HepG2 (cell line): ENCODE results near the gene CD7. TPM values are rescaled to one million over a fixed set of nuclear protein-coding genes. Genes with fewer than 3 reads are reported as not detected.

Source experiments
- ADNP ChIP-seq: sonication (generic); formaldehyde crosslinking; IDR thresholded peaks from 2 replicates; pipeline ENCODE4 v1.4.0; 2020; ENCODE audit warnings: missing genetic modification reagents
- ATRX ChIP-seq: sonication (generic); formaldehyde crosslinking; IDR thresholded peaks from 2 replicates; pipeline ENCODE4 v1.4.0; 2020; ENCODE audit warnings: missing genetic modification reagents, borderline replicate concordance
- HCFC1 ChIP-seq: fragments of 150-350 bp; IDR thresholded peaks from 2 replicates; pipeline ENCODE4 v1.6.1; 2014; ENCODE audit warnings: low read depth, low read length
- HOXA9 ChIP-seq: sonication (generic); formaldehyde crosslinking; IDR thresholded peaks from 2 replicates; pipeline ENCODE4 v1.8.1; 2022; ENCODE audit warnings: missing genetic modification reagents, mild to moderate bottlenecking, moderate library complexity, borderline replicate concordance
- IRX3 ChIP-seq: sonication (generic); formaldehyde crosslinking; IDR thresholded peaks from 2 replicates; pipeline ENCODE4 v1.8.1; 2023; ENCODE audit warnings: mild to moderate bottlenecking, low read depth, missing genetic modification reagents, borderline replicate concordance
- JDP2 ChIP-seq: sonication (generic); formaldehyde crosslinking; IDR thresholded peaks from 2 replicates; pipeline ENCODE4 v1.8.1; 2022; ENCODE audit warnings: missing genetic modification reagents, borderline replicate concordance
- MATR3 ChIP-seq: sonication (generic); formaldehyde crosslinking; IDR thresholded peaks from 2 replicates; pipeline ENCODE4 v1.4.0; 2020; ENCODE audit warnings: missing genetic modification reagents
- PHF21A ChIP-seq: sonication (generic); formaldehyde crosslinking; IDR thresholded peaks from 2 replicates; pipeline ENCODE4 v1.5.0; 2020; ENCODE audit warnings: mild to moderate bottlenecking, missing genetic modification reagents
- SOX13 ChIP-seq, 3 experiments: fragments of 450-650 bp in 1 of 3; sonication (generic) in 1 of 3; formaldehyde crosslinking in 1 of 3; IDR thresholded peaks in 2 of 3; conservative IDR thresholded peaks in 1 of 3; 2 replicates each; pipeline versions ENCODE4 v1.5.0 to v1.6.1; 2016 to 2020; ENCODE audit warnings: antibody characterized with exemption in 1 of 3, mild to moderate bottlenecking in 1 of 3, missing compliant biosample characterization in 1 of 3, missing genetic modification reagents in 1 of 3, moderate library complexity in 1 of 3
- TBP ChIP-seq: sonication (generic); formaldehyde crosslinking; IDR thresholded peaks from 2 replicates; pipeline ENCODE4 v1.5.0; 2020; ENCODE audit warnings: missing genetic modification reagents
- ZNF205 ChIP-seq: IDR thresholded peaks from 2 replicates; pipeline ENCODE4 v1.6.1; 2018; ENCODE audit warnings: missing biosample characterization, missing genetic modification reagents
- ZNF296 ChIP-seq: sonication (generic); formaldehyde crosslinking; conservative IDR thresholded peaks from 2 replicates; pipeline ENCODE4 v1.5.0; 2020; ENCODE audit warnings: mild to moderate bottlenecking, missing genetic modification reagents
- ZNF501 ChIP-seq: sonication (generic); formaldehyde crosslinking; IDR thresholded peaks from 2 replicates; pipeline ENCODE4 v1.5.1; 2020; ENCODE audit warnings: mild to moderate bottlenecking, moderate library complexity, missing genetic modification reagents
- ZNF552 ChIP-seq: sonication (generic); formaldehyde crosslinking; IDR thresholded peaks from 2 replicates; pipeline ENCODE4 v1.9.0; 2022; ENCODE audit warnings: missing genetic modification reagents, mild to moderate bottlenecking, borderline replicate concordance
- ZNF597 ChIP-seq: sonication (generic); formaldehyde crosslinking; IDR thresholded peaks from 2 replicates; pipeline ENCODE4 v1.5.0; 2020; ENCODE audit warnings: missing genetic modification reagents
- ZNF609 ChIP-seq: sonication (generic); formaldehyde crosslinking; IDR thresholded peaks from 2 replicates; pipeline ENCODE4 v1.4.0; 2020; ENCODE audit warnings: mild to moderate bottlenecking, missing genetic modification reagents, borderline replicate concordance
- ZNF691 ChIP-seq: sonication (generic); formaldehyde crosslinking; IDR thresholded peaks from 2 replicates; pipeline ENCODE4 v1.4.0; 2020; ENCODE audit warnings: missing genetic modification reagents, low read depth, mild to moderate bottlenecking, borderline replicate concordance
- ZNF7 ChIP-seq: IDR thresholded peaks from 2 replicates; pipeline ENCODE4 v1.6.1; 2016; ENCODE audit warnings: missing biosample characterization, missing genetic modification reagents
- ZSCAN29 ChIP-seq: sonication (generic); formaldehyde crosslinking; conservative IDR thresholded peaks from 2 replicates; pipeline ENCODE4 v1.4.0; 2020; ENCODE audit warnings: mild to moderate bottlenecking, missing genetic modification reagents
- polyA plus RNA-seq, 8 experiments: library from polyadenylated mRNA; depleted of rRNA in 3 of 8; stranded (reverse) in 7 of 8; unstranded in 1 of 8; fragments of >200 nt; fragmentation: Illumina TruSeq in 4 of 8; extraction: Trizol in 4 of 8; gene quantifications; 2 replicates each; pipeline versions ENCODE4 v1.2.1 to v1.2.3, GENCODE V29; 2011 to 2016; ENCODE audit warnings: low read depth in 4 of 8, missing spikeins in 1 of 8, mixed read lengths in 1 of 8; ENCODE audit not compliant: insufficient read depth in 1 of 8
- total RNA-seq, 5 experiments: library from RNA; depleted of rRNA; stranded (reverse); fragments of >200 nt; fragmentation: Illumina TruSeq; extraction: Trizol; gene quantifications; 2 replicates each; pipeline ENCODE4 v1.2.3, GENCODE V29; 2016; ENCODE audit warnings: low read depth in 1 of 5
- TF ChIP-seq, protein P1 (sequence below): sonication (generic); formaldehyde crosslinking; IDR thresholded peaks from 2 replicates; pipeline ENCODE4 v1.8.1; 2023; ENCODE audit warnings: mild to moderate bottlenecking, missing genetic modification reagents

Gene CD7
- total and polyA plus RNA-seq, 2 of the 13 experiments (the other 11 are each of a cell fraction or from before 2014, with no cell fraction given), result 67.6 to 76.4 TPM

DNA sequence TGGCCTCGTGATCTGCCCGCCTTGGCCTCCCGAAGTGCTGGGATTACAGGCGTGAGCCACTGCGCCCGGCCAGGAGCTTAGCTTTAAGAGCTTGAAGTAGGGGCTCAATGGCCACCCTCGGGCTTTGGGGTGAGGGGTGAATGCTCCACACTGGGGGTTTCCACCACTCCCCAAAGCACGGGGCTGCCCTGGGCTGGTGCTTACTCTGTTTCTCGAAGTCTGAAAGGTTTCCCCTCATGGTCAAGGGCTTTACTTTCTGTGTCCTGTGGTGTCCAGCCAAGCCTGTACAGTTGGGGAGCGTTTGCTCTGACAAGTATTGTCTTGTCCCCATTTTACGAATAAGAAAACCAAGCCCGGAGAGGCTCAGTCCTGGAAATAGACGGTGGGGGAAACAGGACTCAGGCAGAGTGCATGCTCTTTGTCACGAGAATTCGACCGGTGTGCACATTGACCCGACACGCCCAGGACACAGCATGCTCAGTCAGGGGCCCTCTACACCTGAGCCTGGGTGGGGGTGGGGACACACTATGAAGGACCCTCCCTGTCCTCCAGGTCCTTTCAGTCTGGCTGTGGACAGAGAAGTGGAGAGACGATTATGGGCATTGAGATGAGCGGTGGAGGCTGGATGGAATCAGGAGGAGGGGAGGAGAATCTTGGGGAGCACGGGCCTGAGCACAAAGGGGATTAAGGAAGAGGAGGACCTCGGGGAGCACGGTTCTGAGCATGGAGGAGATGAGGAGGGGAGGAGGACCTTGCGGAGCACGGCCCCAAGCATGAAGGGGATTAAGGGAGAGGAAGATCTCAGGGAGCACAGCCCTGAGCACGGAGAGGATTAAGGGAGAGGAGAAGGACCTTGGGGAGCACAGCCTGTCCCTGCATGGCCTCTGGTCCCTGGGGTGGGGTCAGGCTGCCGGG, 7.5 kb downstream of the CD7 start (continued):
- TF ChIP-seq, protein P1, sequence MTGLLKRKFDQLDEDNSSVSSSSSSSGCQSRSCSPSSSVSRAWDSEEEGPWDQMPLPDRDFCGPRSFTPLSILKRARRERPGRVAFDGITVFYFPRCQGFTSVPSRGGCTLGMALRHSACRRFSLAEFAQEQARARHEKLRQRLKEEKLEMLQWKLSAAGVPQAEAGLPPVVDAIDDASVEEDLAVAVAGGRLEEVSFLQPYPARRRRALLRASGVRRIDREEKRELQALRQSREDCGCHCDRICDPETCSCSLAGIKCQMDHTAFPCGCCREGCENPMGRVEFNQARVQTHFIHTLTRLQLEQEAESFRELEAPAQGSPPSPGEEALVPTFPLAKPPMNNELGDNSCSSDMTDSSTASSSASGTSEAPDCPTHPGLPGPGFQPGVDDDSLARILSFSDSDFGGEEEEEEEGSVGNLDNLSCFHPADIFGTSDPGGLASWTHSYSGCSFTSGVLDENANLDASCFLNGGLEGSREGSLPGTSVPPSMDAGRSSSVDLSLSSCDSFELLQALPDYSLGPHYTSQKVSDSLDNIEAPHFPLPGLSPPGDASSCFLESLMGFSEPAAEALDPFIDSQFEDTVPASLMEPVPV (CRISPR knock-in tag), result no peak
- TF ChIP-seq ZNF552 (CRISPR knock-in tag), result no peak
- TF ChIP-seq SOX13 (IDR thresholded peaks at IDR 0.05), result no peak; the same call in 1 of the 2 replicates
- peak in 1 of 2 experiments; percentile 43; a peak in 2 of 4 replicates for TF ChIP-seq SOX13 (CRISPR knock-in tag; conservative IDR thresholded peaks at IDR 0.05 in 1 of 2, IDR thresholded peaks at IDR 0.05 in 1 of 2)
- no peak for TF ChIP-seq HOXA9 (CRISPR knock-in tag)
- TF ChIP-seq PHF21A (CRISPR knock-in tag), result peak; percentile 70; the same call in 1 of the 2 replicates
- no peak for TF ChIP-seq MATR3 (CRISPR knock-in tag)
- peak; percentile 58; the same call in 1 of the 2 replicates for TF ChIP-seq ZNF296
- TF ChIP-seq ZNF609 (CRISPR knock-in tag), result no peak
- no peak for TF ChIP-seq ZNF597 (CRISPR knock-in tag)
- TF ChIP-seq ZNF691 (CRISPR knock-in tag), result no peak; the same call in 1 of the 2 replicates
- TF ChIP-seq IRX3, result no peak
- 0 out of 2 replicates have a peak, but pooled peaks have one; percentile 27 for TF ChIP-seq ADNP
- TF ChIP-seq JDP2 (CRISPR knock-in tag), result no peak
- TF ChIP-seq ATRX, result no peak
- TF ChIP-seq TBP, result no peak
- TF ChIP-seq ZNF7 (CRISPR knock-in tag), result no peak
- TF ChIP-seq ZSCAN29 (CRISPR knock-in tag), result no peak
- no peak for TF ChIP-seq HCFC1
- 0 out of 2 replicates have a peak, but pooled peaks have one; percentile 22 for TF ChIP-seq ZNF205
- no peak for TF ChIP-seq ZNF501
